ENCODE measurements around the gene FANCE. TPM values are rescaled to one million over a fixed set of nuclear protein-coding genes. Genes with fewer than 3 reads are reported as not detected.

Gene FANCE, protein sequence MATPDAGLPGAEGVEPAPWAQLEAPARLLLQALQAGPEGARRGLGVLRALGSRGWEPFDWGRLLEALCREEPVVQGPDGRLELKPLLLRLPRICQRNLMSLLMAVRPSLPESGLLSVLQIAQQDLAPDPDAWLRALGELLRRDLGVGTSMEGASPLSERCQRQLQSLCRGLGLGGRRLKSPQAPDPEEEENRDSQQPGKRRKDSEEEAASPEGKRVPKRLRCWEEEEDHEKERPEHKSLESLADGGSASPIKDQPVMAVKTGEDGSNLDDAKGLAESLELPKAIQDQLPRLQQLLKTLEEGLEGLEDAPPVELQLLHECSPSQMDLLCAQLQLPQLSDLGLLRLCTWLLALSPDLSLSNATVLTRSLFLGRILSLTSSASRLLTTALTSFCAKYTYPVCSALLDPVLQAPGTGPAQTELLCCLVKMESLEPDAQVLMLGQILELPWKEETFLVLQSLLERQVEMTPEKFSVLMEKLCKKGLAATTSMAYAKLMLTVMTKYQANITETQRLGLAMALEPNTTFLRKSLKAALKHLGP
- polyA plus RNA-seq (2011; rRNA removed) (3.5 and 3.7 TPM in 2 replicates), polyA plus RNA-seq (2017; fragmentation: RNase III; extraction: RNeasy Plus Mini Kit Qiagen cat#74134 plus additional on column Dnase treatment) (3.1 to 3.7 TPM (median 3.3 TPM) in 3 replicates), polyA minus RNA-seq (2011; rRNA and poly(A)+ RNA removed) (3.7 TPM in 2 replicates)
- 5.1 and 6.6 TPM in 2 replicates for polyA plus RNA-seq (2012; cell fraction: cytosol; rRNA removed)
- polyA plus RNA-seq (2012; cell fraction: nucleus; rRNA removed) = 5.6 and 5.8 TPM in 2 replicates

DNA sequence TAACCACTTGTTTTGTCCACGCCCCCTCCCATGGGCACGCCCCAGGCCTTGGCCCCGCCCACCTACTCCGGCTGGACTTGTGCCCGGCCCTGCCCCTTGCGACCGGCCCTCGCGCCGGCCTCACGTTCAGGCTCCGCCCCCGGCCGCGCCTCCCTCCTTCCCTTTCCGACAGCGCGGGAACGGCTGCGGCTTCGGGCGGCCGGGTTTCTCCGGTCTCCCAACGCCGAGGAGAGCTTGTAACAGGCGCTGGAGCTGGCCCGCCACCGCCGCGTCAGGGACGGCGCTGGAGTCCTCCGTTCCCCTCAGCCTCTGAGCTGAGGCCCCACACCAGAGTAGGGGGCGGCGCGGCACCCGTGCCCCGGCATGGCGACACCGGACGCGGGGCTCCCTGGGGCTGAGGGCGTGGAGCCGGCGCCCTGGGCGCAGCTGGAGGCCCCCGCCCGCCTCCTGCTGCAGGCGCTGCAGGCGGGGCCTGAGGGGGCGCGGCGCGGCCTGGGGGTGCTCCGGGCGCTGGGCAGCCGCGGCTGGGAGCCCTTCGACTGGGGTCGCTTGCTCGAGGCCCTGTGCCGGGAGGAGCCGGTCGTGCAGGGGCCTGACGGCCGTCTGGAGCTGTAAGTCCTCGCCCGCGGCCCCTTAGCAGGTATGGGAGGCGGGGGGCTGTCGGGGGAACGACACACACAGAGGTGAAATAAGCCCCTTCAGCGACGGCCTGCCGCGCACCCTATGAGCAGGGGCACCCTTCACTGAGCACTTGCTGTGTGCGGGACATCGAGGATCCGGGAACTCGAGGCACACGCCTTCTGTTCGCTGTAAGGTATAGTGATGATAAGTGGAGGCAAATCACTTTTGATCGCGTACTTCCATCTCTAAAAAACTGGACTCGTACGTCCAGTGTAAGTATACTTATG lies at the start of gene FANCE:
Gene FANCE (plus strand): TSS at position 156 of the 908 bp plus-strand sequence. CDS start 208 bp downstream, at position 364.
- DNase-seq (ENCODE audit: low read depth in 1 of 2, low spot score in 1 of 2) (peak; percentile 70 to 89), FAIRE-seq (no peak), ATAC-seq (peak; percentile 75 to 89)
- Histone ChIP-seq H3K4me2 (peak within 1 kb of the TSS; percentile 94), H3K9me3 (no peaks in the 10 kb centered on the region), H3K4me3 (peak within 1 kb of the TSS; percentile 91), H3K4me1 (peaks cover 5% of the 10 kb centered on the region; the same call in 2 of the 3 replicates), H3K27ac (peak within 1 kb of the TSS; percentile 74 to 88)
- ChIA-PET POLR2A (no interaction called here), CTCF (interaction anchor here (3.8 to 8.0 kb wide), 3 partner anchors 15 to 111 kb away, joined by 13 to 140 read pairs (median 48); partner anchors contain the start of genes PPARD and RPL10A)
- TF ChIP-seq, protein P1, sequence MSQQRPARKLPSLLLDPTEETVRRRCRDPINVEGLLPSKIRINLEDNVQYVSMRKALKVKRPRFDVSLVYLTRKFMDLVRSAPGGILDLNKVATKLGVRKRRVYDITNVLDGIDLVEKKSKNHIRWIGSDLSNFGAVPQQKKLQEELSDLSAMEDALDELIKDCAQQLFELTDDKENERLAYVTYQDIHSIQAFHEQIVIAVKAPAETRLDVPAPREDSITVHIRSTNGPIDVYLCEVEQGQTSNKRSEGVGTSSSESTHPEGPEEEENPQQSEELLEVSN (IDR thresholded peaks at IDR 0.05; ENCODE audit: borderline replicate concordance, low read depth) = peak; percentile 86
- TF ChIP-seq POLR2A (IDR thresholded peaks at IDR 0.05; ENCODE audit: low read length) (peak; percentile 14; the same call in 1 of the 2 replicates), CEBPB (IDR thresholded peaks at IDR 0.05) (no peak), JUN (IDR thresholded peaks at IDR 0.05) (0 out of 5 replicates have a peak, but pooled peaks of 1 of the 2 experiments have one; percentile 34), SMC3 (IDR thresholded peaks at IDR 0.05) (no peak)
- TF ChIP-seq, protein P2, sequence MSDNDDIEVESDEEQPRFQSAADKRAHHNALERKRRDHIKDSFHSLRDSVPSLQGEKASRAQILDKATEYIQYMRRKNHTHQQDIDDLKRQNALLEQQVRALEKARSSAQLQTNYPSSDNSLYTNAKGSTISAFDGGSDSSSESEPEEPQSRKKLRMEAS (IDR thresholded peaks at IDR 0.05) = peak; percentile 74
- 77% methylated on average over 6 of the region's 87 CpGs for WGBS (ENCODE audit: missing lambda C conversion rate)

DNA sequence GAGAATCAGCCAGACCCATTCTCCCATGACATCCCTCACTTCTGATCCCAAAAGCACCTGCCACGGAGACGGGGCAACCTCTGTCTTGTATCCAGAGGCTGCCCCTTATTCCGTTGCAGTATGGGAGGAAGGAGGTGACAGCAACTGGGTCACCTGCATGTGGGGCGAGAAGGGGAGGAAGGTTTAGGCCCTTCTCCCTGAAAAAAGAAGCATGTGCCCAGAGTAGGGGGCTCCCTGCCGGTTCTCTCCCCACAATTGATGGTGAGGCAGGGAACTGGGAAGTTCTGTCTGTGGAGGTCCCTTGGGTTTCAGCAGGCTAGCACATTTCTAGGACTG lies 49.3 kb upstream of the FANCE start:
- peak overlapping the region; percentile 18 to 27; a peak in 1 of 6 replicates for H3K27ac ChIP-seq

More for the DNA sequence above, 49.3 kb upstream of the FANCE start:
- Histone ChIP-seq H3K4me1 (peaks cover 27% of the 10 kb centered on the region), H3K4me2 (peak overlapping the region; percentile 59), H3K4me3 (no peak overlapping the region), H3K9me3 (no peaks in the 10 kb centered on the region)
- TF ChIP-seq CBX2 (IDR thresholded peaks at IDR 0.05; ENCODE audit: borderline replicate concordance, low read depth) = no peak
- TF ChIP-seq EP300 (IDR thresholded peaks at IDR 0.05) = no peak
- TF ChIP-seq MYC (IDR thresholded peaks at IDR 0.05; ENCODE audit: borderline replicate concordance, low read length) = no peak
- TF ChIP-seq, protein P3, sequence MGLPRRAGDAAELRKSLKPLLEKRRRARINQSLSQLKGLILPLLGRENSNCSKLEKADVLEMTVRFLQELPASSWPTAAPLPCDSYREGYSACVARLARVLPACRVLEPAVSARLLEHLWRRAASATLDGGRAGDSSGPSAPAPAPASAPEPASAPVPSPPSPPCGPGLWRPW (IDR thresholded peaks at IDR 0.05) = no peak
- TF ChIP-seq, protein P4, sequence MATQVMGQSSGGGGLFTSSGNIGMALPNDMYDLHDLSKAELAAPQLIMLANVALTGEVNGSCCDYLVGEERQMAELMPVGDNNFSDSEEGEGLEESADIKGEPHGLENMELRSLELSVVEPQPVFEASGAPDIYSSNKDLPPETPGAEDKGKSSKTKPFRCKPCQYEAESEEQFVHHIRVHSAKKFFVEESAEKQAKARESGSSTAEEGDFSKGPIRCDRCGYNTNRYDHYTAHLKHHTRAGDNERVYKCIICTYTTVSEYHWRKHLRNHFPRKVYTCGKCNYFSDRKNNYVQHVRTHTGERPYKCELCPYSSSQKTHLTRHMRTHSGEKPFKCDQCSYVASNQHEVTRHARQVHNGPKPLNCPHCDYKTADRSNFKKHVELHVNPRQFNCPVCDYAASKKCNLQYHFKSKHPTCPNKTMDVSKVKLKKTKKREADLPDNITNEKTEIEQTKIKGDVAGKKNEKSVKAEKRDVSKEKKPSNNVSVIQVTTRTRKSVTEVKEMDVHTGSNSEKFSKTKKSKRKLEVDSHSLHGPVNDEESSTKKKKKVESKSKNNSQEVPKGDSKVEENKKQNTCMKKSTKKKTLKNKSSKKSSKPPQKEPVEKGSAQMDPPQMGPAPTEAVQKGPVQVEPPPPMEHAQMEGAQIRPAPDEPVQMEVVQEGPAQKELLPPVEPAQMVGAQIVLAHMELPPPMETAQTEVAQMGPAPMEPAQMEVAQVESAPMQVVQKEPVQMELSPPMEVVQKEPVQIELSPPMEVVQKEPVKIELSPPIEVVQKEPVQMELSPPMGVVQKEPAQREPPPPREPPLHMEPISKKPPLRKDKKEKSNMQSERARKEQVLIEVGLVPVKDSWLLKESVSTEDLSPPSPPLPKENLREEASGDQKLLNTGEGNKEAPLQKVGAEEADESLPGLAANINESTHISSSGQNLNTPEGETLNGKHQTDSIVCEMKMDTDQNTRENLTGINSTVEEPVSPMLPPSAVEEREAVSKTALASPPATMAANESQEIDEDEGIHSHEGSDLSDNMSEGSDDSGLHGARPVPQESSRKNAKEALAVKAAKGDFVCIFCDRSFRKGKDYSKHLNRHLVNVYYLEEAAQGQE (IDR thresholded peaks at IDR 0.05) = no peak
- TF ChIP-seq NR3C1 (IDR thresholded peaks at IDR 0.05) = no peak
- TF ChIP-seq ZC3H11A (IDR thresholded peaks at IDR 0.05) = no peak
- no peak for TF ChIP-seq HOXB5 (CRISPR knock-in tag; IDR thresholded peaks at IDR 0.05)
- no peak for TF ChIP-seq CHD2 (IDR thresholded peaks at IDR 0.05; ENCODE audit: low read length, partially characterized antibody)
- TF ChIP-seq, protein P5, sequence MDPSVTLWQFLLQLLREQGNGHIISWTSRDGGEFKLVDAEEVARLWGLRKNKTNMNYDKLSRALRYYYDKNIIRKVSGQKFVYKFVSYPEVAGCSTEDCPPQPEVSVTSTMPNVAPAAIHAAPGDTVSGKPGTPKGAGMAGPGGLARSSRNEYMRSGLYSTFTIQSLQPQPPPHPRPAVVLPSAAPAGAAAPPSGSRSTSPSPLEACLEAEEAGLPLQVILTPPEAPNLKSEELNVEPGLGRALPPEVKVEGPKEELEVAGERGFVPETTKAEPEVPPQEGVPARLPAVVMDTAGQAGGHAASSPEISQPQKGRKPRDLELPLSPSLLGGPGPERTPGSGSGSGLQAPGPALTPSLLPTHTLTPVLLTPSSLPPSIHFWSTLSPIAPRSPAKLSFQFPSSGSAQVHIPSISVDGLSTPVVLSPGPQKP (IDR thresholded peaks at IDR 0.05; ENCODE audit: low read depth, low read length) = no peak
- TF ChIP-seq RNF2 (IDR thresholded peaks at IDR 0.05; ENCODE audit: borderline replicate concordance, low read depth) = no peak
- TF ChIP-seq NFE2L2 (conservative IDR thresholded peaks at IDR 0.05; ENCODE audit: low read length) = no peak
- no peak for TF ChIP-seq HOXA7 (CRISPR knock-in tag; IDR thresholded peaks at IDR 0.05)
- no peak for FAIRE-seq
- CTCF ChIA-PET = no interaction called here
- no peak for ATAC-seq
- no peak for DNase-seq (ENCODE audit: low read depth in 1 of 2, low spot score in 1 of 2)
- 84% methylated on average over 5 of the region's 5 CpGs for WGBS (ENCODE audit: missing lambda C conversion rate)
- POLR2A ChIA-PET = no interaction called here

All from A549 (cell line).